Left renal cortex interstitium (tissue), 4 donors: ENCODE measurements around the gene ARHGEF33. TPM values are rescaled to one million over a fixed set of nuclear protein-coding genes. Genes with fewer than 3 reads are reported as not detected.

Experiments used
- DNase-seq, 4 donors: peaks; one replicate each; pipeline ENCODE4 v3.0.0-alpha.2; 2013; ENCODE audit warnings: low read depth in 4 of 4, low spot score in 2 of 4, missing footprints in 1 of 4
- polyA plus RNA-seq, 4 donors: library from polyadenylated mRNA; unstranded; fragments of 120-200 nt; gene quantifications; one replicate each; pipeline ENCODE4 v1.2.1, GENCODE V29; 2013; ENCODE audit not compliant: insufficient read length in 4 of 4

Gene ARHGEF33
- polyA plus RNA-seq, 4 donors = 1.5 to 3.8 (median 2.4) TPM

GRCh38 chr2:38951766-38952165, 62.1 kb downstream of the ARHGEF33 start:
- no peak for DNase-seq

GRCh38 chr2:38957972-38958371, 68.3 kb downstream of the ARHGEF33 start:
- DNase-seq = no peak

- DNase-seq = no peak
These were observed 69.8 kb downstream of the ARHGEF33 start for GRCh38 chr2:38959466-38959865.

- DNase-seq = peak; percentile 48 to 75 (median 66)
These were observed 70.4 kb downstream of the ARHGEF33 start for GRCh38 chr2:38959938-38960608.

- DNase-seq = peak in 3 of 4 donors; percentile 14 to 36 (median 15)
These were observed 71.1 kb downstream of the ARHGEF33 start for GRCh38 chr2:38960609-38961320.

- no peak for DNase-seq
These were observed 76.3 kb downstream of the ARHGEF33 start for GRCh38 chr2:38966006-38966405.

- no peak for DNase-seq
These were observed 77.0 kb downstream of the ARHGEF33 start for GRCh38 chr2:38966678-38967077.

- DNase-seq = no peak
These were observed 78.3 kb downstream of the ARHGEF33 start for GRCh38 chr2:38968021-38968420.

- DNase-seq = no peak
These were observed 81.7 kb downstream of the ARHGEF33 start for GRCh38 chr2:38971377-38971776.

- DNase-seq = no peak
These were observed 83.6 kb downstream of the ARHGEF33 start for GRCh38 chr2:38973266-38973665.

GRCh38 chr2:38975042-38975441, 85.4 kb downstream of the ARHGEF33 start:
- DNase-seq = no peak

- no peak for DNase-seq
These were observed 87.4 kb downstream of the ARHGEF33 start for GRCh38 chr2:38977047-38977446.

GRCh38 chr2:38978296-38978903, 88.7 kb downstream of the ARHGEF33 start:
- DNase-seq = no peak

- no peak for DNase-seq
These were observed 89.2 kb downstream of the ARHGEF33 start for GRCh38 chr2:38978908-38979307.

- no peak for DNase-seq
These were observed 91.5 kb downstream of the ARHGEF33 start for GRCh38 chr2:38981003-38981669.

GRCh38 chr2:38981670-38982357, 92.1 kb downstream of the ARHGEF33 start:
- no peak for DNase-seq

- no peak for DNase-seq
These were observed 92.8 kb downstream of the ARHGEF33 start for GRCh38 chr2:38982498-38982897.

- no peak for DNase-seq
These were observed 99.0 kb downstream of the ARHGEF33 start for GRCh38 chr2:38988716-38989115.

- no peak for DNase-seq
These were observed 102.2 kb downstream of the ARHGEF33 start for GRCh38 chr2:38991899-38992298.

GRCh38 chr2:38997781-38998180, 108.1 kb downstream of the ARHGEF33 start:
- DNase-seq = no peak

GRCh38 chr2:39000552-39000951, 110.9 kb downstream of the ARHGEF33 start:
- DNase-seq = no peak
